C1 segment of cervical spinal cord (tissue), 14 donors: ENCODE results near the gene KRTAP10-10.
"Not testable (repeated sequence)": the region's sequence is repeated elsewhere in the genome, so short reads cannot be mapped to it uniquely, and the experiment has no call there.

Source experiments
- DNase-seq, 14 donors: peaks; one replicate each; lab custom pipeline; 2025; lab: John Stamatoyannopoulos, UW

Gene KRTAP10-10

DNA sequence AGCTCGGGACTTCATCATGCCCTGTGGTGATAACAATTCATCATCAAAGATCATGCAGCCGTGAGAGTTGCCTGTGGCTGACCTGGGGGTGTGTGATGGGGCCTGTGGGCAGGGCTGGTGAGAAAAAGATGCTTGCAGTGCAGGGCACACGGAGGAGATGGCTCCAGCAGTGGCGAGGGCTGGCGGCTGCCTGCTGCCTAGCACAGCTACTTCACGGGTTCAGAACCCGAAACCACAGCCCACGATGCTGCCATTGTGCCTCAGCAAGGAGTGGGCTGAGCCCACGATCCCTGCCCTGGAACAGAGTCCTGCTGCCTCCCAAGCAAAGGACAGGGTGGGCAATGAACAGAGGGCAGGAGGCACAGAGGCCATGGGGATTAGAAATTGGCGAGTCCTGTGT is 10.9 kb upstream of the KRTAP10-10 start:
- DNase-seq, result no peak

- DNase-seq, result no peak
These were observed 10.4 kb upstream of the KRTAP10-10 start, which contains the start of gene KRTAP10-9 for GRCh38 chr21:44626673-44627143. Gene KRTAP10-9 (plus strand): TSS chr21:44627093. CDS start chr21:44627172, 79 bp downstream.

- not testable (repeated sequence) for DNase-seq
These were observed 9.9 kb upstream of the KRTAP10-10 start for GRCh38 chr21:44627181-44627822.

GRCh38 chr21:44627831-44628233 is 9.3 kb upstream of the KRTAP10-10 start:
- not testable (repeated sequence) for DNase-seq

DNA sequence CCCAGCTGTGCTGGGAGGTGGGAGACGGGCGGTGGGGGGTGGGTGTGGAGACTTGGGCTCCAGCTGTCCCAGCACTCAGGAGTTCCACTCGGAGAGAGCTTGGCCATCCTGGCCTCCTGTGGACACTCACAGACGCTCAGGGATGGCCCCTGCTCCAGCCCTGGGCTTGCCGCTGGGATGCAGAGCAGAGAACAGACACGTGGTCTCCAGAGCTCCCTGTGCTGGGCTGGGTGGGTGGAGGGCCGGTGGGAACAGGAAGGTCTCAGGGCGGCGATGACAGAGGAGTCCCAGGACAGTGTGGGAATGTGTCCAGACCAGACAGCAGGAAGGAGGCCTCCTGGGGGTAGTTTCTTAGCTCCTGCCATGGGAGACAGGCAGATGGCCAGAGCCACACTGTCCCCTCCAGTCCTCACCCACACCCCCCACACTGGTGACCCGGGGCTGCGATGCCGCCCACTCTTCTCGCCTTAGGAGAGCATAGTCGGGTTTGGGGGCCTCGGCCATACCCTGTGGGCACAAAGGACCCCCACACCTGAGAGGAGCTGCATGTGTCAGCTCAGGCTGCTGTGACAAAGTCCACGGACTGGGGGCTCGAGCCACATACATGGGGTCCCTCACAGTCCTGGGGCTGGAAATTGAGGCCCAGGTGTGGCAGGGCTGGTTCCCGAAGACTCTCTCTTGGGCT is 8.3 kb upstream of the KRTAP10-10 start:
- no peak for DNase-seq

- DNase-seq, result no peak
These were observed 6.7 kb upstream of the KRTAP10-10 start for GRCh38 chr21:44630440-44630839.

- DNase-seq, result no peak
These were observed 5.1 kb upstream of the KRTAP10-10 start for GRCh38 chr21:44632067-44632466.

GRCh38 chr21:44636209-44637017 is 743 bp upstream of the KRTAP10-10 start:
- DNase-seq, result no peak

DNA sequence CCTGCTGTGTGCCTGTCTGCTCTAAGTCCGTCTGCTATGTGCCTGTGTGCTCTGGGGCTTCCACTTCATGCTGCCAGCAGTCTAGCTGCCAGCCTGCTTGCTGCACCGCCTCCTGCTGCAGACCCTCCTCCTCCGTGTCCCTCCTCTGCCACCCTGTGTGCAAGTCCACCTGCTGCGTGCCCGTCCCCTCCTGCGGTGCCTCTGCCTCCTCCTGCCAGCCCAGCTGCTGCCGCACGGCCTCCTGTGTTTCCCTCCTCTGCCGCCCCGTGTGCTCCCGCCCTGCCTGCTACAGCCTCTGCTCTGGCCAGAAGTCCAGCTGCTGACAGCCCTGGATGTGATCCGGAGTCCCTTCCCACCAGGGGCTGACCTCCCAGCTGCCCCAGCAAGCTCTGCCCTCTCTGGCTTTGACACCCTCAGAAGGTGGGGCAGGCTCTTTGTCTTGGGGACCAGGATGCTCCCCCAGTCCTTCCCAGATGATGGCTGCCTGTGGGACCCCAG is 744 bp downstream of the KRTAP10-10 start:
- not testable (repeated sequence) for DNase-seq

- DNase-seq, result not testable (repeated sequence)
These were observed 1.6 kb downstream of the KRTAP10-10 start for GRCh38 chr21:44638506-44639330.

DNA sequence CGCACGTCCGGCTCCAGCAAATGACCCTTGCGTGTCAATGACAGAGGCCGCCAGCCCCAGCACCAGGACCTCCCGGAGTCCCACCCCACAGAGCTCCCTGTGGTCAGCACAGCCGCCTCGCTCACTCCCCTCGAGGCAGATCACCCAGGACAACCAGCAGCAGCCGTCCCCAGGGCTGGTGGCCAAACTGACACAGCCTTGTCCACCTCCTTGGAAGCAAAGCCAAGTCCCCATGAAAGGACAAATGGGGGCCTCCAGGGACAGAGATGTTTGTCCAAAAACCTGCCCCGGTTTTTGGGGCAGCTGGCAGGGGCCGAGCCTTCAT is 2.1 kb downstream of the KRTAP10-10 start:
- no peak for DNase-seq

- DNase-seq, result no peak
These were observed 3.6 kb downstream of the KRTAP10-10 start for GRCh38 chr21:44640761-44641160.

DNA sequence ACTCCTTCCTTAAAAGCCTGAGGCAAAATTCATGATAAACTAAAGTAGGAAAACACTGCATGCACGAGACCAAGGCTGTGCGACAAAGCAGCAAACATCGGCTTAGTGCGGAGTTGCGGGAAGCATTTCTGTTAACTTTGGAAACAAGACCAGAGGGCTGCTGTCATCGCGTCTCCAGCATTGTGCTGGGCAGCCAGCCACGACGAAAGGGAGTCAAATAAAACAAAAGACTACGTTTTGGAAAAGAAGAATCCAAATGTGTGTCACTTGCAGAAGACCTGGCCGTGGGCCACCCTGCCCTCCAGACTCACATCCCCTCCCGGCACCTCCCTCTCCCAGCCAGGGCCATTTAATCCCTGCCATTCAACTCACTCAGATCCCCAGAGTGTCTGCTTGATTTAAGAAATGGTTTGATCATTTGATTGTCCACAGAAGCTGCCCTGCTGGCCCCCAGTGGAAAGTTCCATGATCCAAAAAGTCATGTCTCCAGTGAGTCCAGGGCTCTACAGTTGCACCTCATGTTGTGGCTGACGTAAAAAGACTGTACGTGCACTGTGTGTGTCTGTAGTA is 6.7 kb downstream of the KRTAP10-10 start:
- no peak for DNase-seq

DNA sequence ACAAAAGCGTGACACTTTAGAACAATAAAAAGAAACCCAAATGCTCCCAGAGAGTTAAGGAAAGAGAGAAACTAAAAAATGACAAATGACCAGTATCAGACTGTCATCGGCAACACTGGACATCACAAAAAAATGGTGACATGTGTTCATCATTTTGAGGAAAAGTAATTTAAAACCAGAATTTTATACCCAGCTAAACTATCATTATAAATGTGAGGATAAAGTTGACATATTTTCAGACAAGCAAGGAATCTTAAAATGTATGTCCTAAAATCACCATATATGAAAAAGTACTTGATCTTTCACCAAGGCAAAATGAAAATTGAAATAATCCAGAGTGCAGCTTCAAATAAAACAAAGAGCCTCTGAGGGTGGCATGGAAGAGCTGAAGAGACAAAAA is 7.7 kb downstream of the KRTAP10-10 start:
- no peak for DNase-seq

- not testable (repeated sequence) for DNase-seq
These were observed 9.4 kb downstream of the KRTAP10-10 start, which contains the start of gene KRTAP10-11 for GRCh38 chr21:44646366-44647221. Gene KRTAP10-11 (plus strand): TSS chr21:44646414. CDS start chr21:44646459, 45 bp downstream.

DNA sequence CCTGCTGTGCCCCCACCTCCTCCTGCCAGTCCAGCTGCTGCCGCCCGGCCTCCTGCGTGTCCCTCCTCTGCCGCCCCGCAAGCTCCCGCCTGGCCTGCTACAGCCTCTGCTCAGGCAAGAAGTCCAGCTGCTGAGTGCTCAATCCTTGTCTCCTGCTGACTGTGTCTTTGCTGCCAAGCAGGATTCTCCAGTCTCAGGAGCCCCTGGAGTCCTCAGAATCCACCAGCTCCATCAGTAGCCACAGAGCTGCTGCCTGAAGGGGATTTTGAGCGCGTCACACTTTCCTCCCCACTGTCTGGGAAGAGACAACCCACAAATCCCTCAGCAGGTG is 10.0 kb downstream of the KRTAP10-10 start:
- DNase-seq, result no peak

- no peak for DNase-seq
These were observed 11.6 kb downstream of the KRTAP10-10 start for GRCh38 chr21:44648557-44649311.

GRCh38 chr21:44649521-44650100 is 12.5 kb downstream of the KRTAP10-10 start:
- DNase-seq, result no peak
